PC-3 (cell line): ENCODE results near the gene PDE3B. TPM values are rescaled to one million over a fixed set of nuclear protein-coding genes. Genes with fewer than 3 reads are reported as not detected.
"Not testable (repeated sequence)": the region's sequence is repeated elsewhere in the genome, so short reads cannot be mapped to it uniquely, and the experiment has no call there.

ENCODE experiments used
- ATAC-seq: fragments of 200-7000 bp; cut with Tn5 transposase; 2 replicates; pipeline ENCODE4 v1.9.1; 2020; ENCODE audit warnings: mild to moderate bottlenecking, moderate library complexity
- BruUV-seq: library from RNA; stranded (reverse); fragments of 400-500 nt; replicated peaks from 2 replicates; lab custom pipeline; 2021; lab: Mats Ljungman, UMichigan
- CTCF ChIA-PET: fragments of 300-600 bp; sonication (Branson Sonifier 250); formaldehyde crosslinking; loops from one replicate; lab custom pipeline; 2022; ENCODE audit warnings: antibody characterized with exemption; lab: Charles Lee
- POLR2A ChIA-PET: fragments of 300-600 bp; sonication (Branson Sonifier 250); formaldehyde crosslinking; loops from one replicate; lab custom pipeline; 2022; ENCODE audit warnings: antibody characterized with exemption; ENCODE audit not compliant: unreplicated experiment; lab: Charles Lee
- DNase-seq: peaks from one replicate; pipeline ENCODE4 v3.0.0-alpha.2; 2015
- H2AFZ ChIP-seq: fragments of 300-600 bp; sonication (generic); 2 replicates; pipeline ENCODE4 v1.6.0; 2016; ENCODE audit warnings: antibody characterized with exemption, low read length
- H3F3A ChIP-seq: fragments of 300-600 bp; sonication (generic); one replicate; pipeline ENCODE4 v1.6.0; 2017; ENCODE audit warnings: antibody characterized with exemption, low read length, control low read depth, mild to moderate bottlenecking; ENCODE audit not compliant: unreplicated experiment
- H3K27ac ChIP-seq: fragments of 300-600 bp; sonication (generic); 2 replicates; pipeline ENCODE4 v1.5.1; 2016; ENCODE audit warnings: mild to moderate bottlenecking, low read length
- H3K27me3 ChIP-seq: fragments of 300-600 bp; sonication (generic); 2 replicates; pipeline ENCODE4 v1.6.1; 2016; ENCODE audit warnings: low read length, mixed read lengths
- H3K36me3 ChIP-seq: fragments of 300-600 bp; sonication (generic); 2 replicates; pipeline ENCODE4 v1.6.1; 2016; ENCODE audit warnings: low read depth, mixed run types, low read length, mixed read lengths
- H3K4me1 ChIP-seq: fragments of 300-600 bp; sonication (generic); 2 replicates; pipeline ENCODE4 v1.5.1; 2016; ENCODE audit warnings: low read length; ENCODE audit not compliant: insufficient read depth
- H3K4me2 ChIP-seq: fragments of 300-600 bp; sonication (generic); 2 replicates; pipeline ENCODE4 v1.6.0; 2016; ENCODE audit warnings: low read length
- H3K4me3 ChIP-seq: fragments of 300-600 bp; sonication (generic); 2 replicates; pipeline ENCODE4 v1.5.1; 2016; ENCODE audit warnings: mild to moderate bottlenecking, low read length, mixed read lengths
- H3K79me2 ChIP-seq: fragments of 300-600 bp; sonication (generic); 2 replicates; pipeline ENCODE4 v1.6.1; 2017; ENCODE audit warnings: low read length, mixed read lengths
- H3K9ac ChIP-seq: fragments of 300-600 bp; sonication (generic); 2 replicates; pipeline ENCODE4 v1.6.0; 2016; ENCODE audit warnings: mild to moderate bottlenecking, low read length
- H3K9me2 ChIP-seq: fragments of 300-600 bp; sonication (generic); replicated peaks from 2 replicates; pipeline ENCODE4 v1.6.1; 2016; ENCODE audit warnings: mixed run types, low read length, mixed read lengths
- H3K9me3 ChIP-seq: fragments of 300-600 bp; sonication (generic); 2 replicates; pipeline ENCODE4 v1.6.1; 2016; ENCODE audit warnings: low read length, mixed read lengths
- H4K20me1 ChIP-seq: fragments of 300-600 bp; sonication (generic); 2 replicates; pipeline ENCODE4 v1.6.1; 2016; ENCODE audit warnings: low read length, mixed read lengths
- CTCF ChIP-seq: fragments of 300-600 bp; sonication (generic); conservative IDR thresholded peaks from 2 replicates; pipeline ENCODE4 v1.5.1; 2017; ENCODE audit warnings: antibody characterized with exemption, low read depth, mild to moderate bottlenecking, low read length
- EZH2 ChIP-seq: fragments of 300-600 bp; sonication (generic); IDR thresholded peaks from one replicate; pipeline ENCODE4 v1.6.1; 2017; ENCODE audit warnings: antibody characterized with exemption, mild to moderate bottlenecking, low read length; ENCODE audit not compliant: unreplicated experiment
- EZH2phosphoT487 ChIP-seq: fragments of 300-600 bp; sonication (generic); IDR thresholded peaks from 2 replicates; pipeline ENCODE4 v1.6.1; 2018; ENCODE audit warnings: mild to moderate bottlenecking, antibody characterized with exemption, low read length, borderline replicate concordance
- intact Hi-C: fragments of 100-400 bp; cut with micrococcal nuclease; formaldehyde crosslinking; loops from 2 replicates; pipeline ENCODE4 v1.9.0; 2023
- total RNA-seq: library from RNA; depleted of rRNA; stranded (reverse); fragments of >200 nt; gene quantifications from 2 replicates; pipeline ENCODE4 v1.2.3, GENCODE V29; 2014

The PDE3B gene
- total RNA-seq, 1 experiment from 2014 or later = 0.11 TPM

- DNase-seq (no peak), ATAC-seq (no peak)
- H3K36me3 ChIP-seq = no peaks in the 10 kb centered on the region
- H2AFZ ChIP-seq = no peak overlapping the region
- ChIA-PET POLR2A (no interaction called here), CTCF (no interaction called here)
- no peaks in the 10 kb centered on the region for H3F3A ChIP-seq
- H4K20me1 ChIP-seq = no peaks in the 10 kb centered on the region
- no TSS peak for BruUV-seq
- no peak overlapping the region for H3K4me3 ChIP-seq
- H3K79me2 ChIP-seq = no peaks in the 10 kb centered on the region
- peaks cover 46% of the 10 kb centered on the region for H3K27me3 ChIP-seq
- H3K4me1 ChIP-seq = no peaks in the 10 kb centered on the region
- no peaks in the 10 kb centered on the region for H3K9me3 ChIP-seq
- no peak overlapping the region for H3K27ac ChIP-seq
- H3K9ac ChIP-seq = no peak overlapping the region
- intact Hi-C loops = no loop called here
- TF ChIP-seq CTCF (no peak), EZH2phosphoT487 (no peak), EZH2 (no peak)
- H3K9me2 ChIP-seq = no peaks in the 10 kb centered on the region
- H3K4me2 ChIP-seq = no peak overlapping the region
Observed at GRCh38 chr11:14655435-14655834, 11.8 kb downstream of the PDE3B start.

- ATAC-seq (no peak), DNase-seq (no peak)
- no peaks in the 10 kb centered on the region for H3K36me3 ChIP-seq
- BruUV-seq = no TSS peak
- no peaks in the 10 kb centered on the region for H3K9me2 ChIP-seq
- no peaks in the 10 kb centered on the region for H3K9me3 ChIP-seq
- H4K20me1 ChIP-seq = no peaks in the 10 kb centered on the region
- no peaks in the 10 kb centered on the region for H3K4me1 ChIP-seq
- TF ChIP-seq CTCF (no peak), EZH2phosphoT487 (no peak), EZH2 (no peak)
- intact Hi-C loops = no loop called here
- CTCF ChIA-PET = no interaction called here
- POLR2A ChIA-PET = no interaction called here
- H2AFZ ChIP-seq = no peak overlapping the region
- H3K9ac ChIP-seq = no peak overlapping the region
- no peak overlapping the region for H3K4me2 ChIP-seq
- H3K79me2 ChIP-seq = no peaks in the 10 kb centered on the region
- H3K27me3 ChIP-seq = peaks cover 36% of the 10 kb centered on the region
- H3K27ac ChIP-seq = no peak overlapping the region
- no peaks in the 10 kb centered on the region for H3F3A ChIP-seq
- no peak overlapping the region for H3K4me3 ChIP-seq
Observed at GRCh38 chr11:14656536-14657457, 13.2 kb downstream of the PDE3B start.

- TF ChIP-seq EZH2phosphoT487 (no peak), EZH2 (no peak), CTCF (no peak)
- no TSS peak for BruUV-seq
- Histone ChIP-seq H3K4me1 (no peaks in the 10 kb centered on the region), H3K9ac (no peak overlapping the region), H3K27ac (no peak overlapping the region), H3K4me2 (no peak overlapping the region), H3K9me3 (no peaks in the 10 kb centered on the region), H3K36me3 (no peaks in the 10 kb centered on the region), H4K20me1 (no peaks in the 10 kb centered on the region), H3K9me2 (no peaks in the 10 kb centered on the region), H3K27me3 (peaks cover 29% of the 10 kb centered on the region), H3K79me2 (no peaks in the 10 kb centered on the region), H2AFZ (no peak overlapping the region), H3K4me3 (no peak overlapping the region), H3F3A (no peaks in the 10 kb centered on the region)
- CTCF ChIA-PET = no interaction called here
- DNase-seq = no peak
- POLR2A ChIA-PET = no interaction called here
- intact Hi-C loops = no loop called here
- no peak for ATAC-seq
Observed at GRCh38 chr11:14657841-14658240, 14.2 kb downstream of the PDE3B start.

- H3K9ac ChIP-seq, intact Hi-C loops, H3K9me2 ChIP-seq, H3F3A ChIP-seq, ATAC-seq, H3K4me1 ChIP-seq, H3K36me3 ChIP-seq, POLR2A ChIA-PET, H3K9me3 ChIP-seq, BruUV-seq, H4K20me1 ChIP-seq, H3K27me3 ChIP-seq, H2AFZ ChIP-seq, H3K4me3 ChIP-seq, H3K27ac ChIP-seq, DNase-seq, H3K4me2 ChIP-seq, CTCF ChIA-PET, H3K79me2 ChIP-seq: not testable (repeated sequence)
Observed at GRCh38 chr11:14664926-14665325, 21.3 kb downstream of the PDE3B start.
